Putamen (tissue), 1 donor: Measurements from ENCODE around the gene TNFRSF8.

Source experiments
- DNase-seq: peaks from one replicate; pipeline ENCODE4 v3.0.0-alpha.2; 2016; ENCODE audit warnings: low spot score

TNFRSF8 gene

DNA sequence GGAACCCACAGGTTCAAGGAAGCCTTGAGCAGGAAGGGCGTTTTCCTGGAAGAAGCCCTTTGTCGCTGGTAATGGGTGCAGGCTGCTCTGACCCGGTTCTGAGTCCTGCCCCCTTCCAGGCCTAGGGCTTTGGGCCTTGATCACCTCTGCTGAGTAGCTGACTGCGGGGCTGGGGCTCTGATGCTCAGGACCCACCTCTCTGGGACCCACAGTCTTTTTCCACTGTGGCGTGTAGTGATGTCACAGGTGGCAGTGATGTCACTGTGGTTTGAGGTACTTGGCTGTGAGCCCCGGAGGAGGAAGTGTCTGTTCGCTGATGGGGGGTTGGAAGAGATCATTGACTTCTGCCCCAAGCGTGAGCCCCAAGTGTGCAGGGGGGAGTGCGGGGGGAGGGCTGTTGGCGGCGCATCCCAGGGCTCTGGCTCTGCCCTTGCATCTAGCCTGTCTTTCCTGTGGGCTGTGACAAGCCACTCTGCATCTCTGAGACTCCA lies 110.6 kb downstream of the TNFRSF8 start:
- DNase-seq = no peak

DNA sequence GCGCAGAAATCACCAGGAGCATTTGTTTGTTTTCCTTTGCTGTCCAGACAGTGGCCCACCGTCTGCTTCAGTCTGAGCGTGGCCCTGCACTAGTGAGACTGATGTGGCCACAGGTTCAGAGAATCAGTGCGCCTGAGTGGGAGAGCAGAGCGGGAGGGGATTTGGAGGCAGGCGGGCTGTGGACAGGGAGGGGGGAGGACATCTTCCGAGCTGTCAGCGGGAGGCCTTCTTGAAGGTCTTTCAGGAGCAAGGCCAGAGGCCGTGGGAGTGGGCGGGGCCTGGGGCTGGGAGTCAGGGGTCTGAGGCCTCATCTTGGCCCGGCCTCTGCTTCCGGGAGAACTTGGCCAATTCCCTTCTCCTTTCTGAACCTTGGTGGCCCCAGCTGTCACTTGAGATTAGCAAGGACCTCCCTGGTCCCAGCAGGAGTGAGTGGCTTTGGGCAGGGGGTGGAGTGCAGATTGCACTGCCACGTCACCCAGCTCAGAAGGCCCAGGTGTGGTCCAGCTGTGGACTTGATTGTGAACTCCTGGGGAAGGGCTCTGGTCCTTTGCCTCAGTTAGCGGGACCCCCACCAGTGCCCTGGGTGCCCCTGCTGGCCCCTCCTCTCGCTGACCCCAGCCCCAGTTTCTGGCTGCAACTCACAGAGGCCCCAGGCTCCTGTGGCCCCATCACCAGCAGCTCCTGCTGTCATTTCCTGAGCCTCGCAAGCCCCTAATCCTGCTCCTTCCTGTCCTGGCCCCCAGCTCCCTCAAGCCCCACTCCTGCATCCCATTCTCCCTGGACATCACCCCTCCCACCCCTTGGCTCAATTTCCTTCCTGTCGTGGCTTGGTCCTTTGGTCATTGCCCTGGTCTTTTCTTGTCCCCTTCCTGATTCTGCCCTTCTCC lies 112.1 kb downstream of the TNFRSF8 start:
- DNase-seq = no peak

DNA sequence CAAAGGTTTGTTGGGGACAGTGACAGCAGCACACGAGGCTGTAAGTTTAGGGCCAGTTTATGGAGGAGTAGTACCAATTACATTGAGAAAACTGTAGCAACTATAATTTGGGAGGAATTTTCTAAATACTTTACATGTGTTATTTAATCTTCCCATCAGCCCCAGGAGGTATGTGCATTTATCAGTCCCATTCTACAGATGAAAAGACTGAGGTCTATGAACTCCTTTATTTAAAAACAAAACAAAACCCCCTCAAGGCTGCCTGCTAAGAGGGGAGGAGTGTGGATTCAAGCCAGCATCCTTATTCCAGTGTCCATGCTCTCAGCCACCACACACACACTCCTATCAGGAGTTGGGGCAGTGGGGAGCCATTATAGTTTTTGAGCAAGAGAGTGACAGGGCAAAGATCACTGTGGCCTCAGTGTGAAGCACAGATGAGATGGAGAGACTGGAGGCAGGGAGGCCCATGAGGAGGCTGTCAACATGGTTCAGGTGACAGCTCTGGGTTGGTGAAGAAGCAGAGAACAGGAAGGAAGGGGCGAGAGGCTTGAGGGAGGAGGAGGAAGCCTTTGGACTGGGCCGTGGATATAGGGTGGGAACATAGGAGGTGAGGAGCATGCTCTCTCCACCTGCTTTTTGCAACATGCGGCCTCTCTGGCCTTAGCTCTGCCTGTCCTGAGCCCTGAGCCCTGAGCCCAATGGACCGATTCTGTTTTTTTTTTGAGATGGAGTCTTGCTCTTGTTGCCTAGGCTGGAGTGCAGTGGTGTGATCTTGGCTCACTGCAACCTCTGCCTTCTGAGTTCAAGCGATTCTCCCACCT lies 113.4 kb downstream of the TNFRSF8 start:
- DNase-seq = no peak

DNA sequence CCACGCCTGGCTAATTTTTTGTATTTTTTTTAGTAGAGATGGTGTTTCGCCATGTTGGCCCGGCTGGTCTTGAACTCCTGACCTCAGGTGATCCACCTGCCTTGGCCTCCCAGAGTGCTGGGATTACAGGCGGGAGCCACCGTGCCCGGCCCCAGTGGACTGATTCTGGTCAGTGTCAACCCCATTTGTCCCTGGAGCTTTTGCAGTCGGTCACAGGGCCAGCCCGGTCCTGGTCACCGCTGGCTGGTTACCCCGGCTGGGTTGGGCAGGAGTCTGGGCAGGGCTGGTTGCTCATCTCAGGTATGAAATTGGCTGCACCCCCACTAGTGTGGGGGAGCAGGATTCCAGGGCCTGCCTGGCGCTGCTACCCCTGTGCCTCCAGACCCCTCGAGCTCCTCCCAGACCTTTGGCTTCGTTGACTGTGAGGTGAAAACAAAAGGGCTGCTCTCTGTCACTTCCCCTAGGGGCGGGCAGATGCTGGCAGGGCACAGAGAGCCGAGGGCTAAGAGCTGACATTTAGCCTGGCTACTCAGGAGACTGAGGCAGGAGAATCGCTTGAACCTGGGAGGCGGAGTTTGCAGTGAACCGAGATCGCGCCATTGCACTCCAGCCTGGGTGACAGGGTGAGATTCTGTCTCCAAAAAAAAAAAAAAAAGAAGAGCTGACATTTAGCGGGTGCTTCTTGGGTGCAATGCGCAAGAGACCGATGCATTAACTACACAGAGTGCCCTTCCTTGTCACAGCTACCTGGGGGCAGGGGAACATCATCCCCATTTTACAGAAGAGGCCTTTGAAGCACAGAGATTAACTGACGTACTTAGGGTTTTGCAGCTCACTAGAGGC lies 114.3 kb downstream of the TNFRSF8 start:
- no peak for DNase-seq

DNA sequence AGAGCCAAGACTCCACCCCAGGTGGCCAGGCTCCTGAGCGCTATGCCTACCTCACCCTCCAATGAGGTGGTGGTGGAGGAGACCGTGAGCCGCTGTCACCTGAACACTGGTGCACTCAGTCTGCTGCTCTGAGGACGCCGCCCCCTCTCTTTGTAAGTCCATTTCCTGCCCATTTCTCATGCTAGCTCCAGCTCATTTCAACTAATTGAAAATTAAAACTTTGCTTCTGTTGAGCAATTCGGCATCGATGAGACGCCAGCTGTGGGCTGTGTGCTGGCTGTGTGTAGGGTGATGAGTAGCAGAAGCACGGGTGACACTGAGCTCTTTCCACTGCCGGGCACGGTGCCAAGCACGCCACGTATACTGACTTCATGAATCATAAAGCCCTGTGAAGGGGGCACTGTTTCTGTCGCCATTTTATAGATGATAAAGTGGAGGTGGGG lies 114.9 kb downstream of the TNFRSF8 start:
- peak; percentile 42 for DNase-seq

DNA sequence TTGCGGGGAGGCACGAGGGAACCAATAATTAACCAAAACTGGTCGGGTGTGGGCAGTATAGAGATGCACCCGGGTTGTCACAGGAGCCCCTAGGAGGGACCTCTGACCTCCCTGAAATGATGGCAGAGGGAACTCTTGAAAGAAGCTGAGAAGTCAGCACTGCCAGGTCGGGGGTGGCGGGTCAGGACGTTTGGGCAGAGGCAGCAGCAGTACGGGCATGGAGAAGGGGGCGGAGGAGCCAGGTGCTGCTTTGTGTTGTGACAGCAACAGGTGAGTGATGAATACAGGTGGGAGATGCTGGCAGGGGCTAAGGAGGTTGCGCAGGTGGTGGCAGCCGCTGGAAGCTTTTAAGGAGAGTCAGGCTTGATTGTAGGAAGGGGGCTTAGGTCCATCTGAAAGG lies 115.4 kb downstream of the TNFRSF8 start:
- DNase-seq = no peak

DNA sequence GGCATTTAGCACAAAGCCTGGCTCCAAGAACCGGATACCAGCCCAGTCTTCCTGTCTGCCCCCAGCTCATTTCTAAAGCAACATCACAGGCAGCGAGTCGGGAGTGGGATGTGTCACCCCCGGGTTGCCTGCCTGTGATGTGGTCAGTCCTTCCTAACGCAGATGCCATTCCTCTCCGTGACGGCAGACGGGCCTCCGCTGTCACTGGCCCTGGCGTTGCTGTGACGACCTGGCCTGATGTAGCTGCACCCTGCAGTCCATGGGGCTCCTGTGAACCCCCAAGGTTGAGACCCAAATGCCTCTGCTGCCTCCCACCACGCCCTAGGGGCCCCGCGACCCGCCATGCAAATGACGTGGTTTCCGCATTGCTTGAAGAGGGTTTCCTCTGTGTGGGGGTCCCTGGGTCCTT lies 116.0 kb downstream of the TNFRSF8 start:
- DNase-seq = no peak

DNA sequence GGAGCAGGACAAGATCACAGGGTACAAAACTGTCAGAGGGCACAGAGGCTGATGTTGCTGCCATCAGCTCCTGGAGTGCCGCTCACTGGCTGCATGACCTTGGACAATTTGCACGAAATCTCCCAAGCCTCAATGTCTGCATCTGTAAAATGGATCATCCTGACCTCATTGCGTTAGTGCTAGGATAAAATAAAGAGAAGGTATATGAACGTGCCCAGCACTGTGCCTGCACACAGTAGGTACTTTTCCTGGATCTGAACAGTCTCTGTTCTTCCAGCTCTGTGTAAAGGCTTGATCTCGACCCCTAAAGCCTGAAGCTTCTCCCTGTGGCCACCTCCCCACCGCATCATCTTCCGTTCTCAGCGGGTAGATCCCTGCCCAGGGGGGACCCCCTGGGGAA lies 116.6 kb downstream of the TNFRSF8 start:
- no peak for DNase-seq

DNA sequence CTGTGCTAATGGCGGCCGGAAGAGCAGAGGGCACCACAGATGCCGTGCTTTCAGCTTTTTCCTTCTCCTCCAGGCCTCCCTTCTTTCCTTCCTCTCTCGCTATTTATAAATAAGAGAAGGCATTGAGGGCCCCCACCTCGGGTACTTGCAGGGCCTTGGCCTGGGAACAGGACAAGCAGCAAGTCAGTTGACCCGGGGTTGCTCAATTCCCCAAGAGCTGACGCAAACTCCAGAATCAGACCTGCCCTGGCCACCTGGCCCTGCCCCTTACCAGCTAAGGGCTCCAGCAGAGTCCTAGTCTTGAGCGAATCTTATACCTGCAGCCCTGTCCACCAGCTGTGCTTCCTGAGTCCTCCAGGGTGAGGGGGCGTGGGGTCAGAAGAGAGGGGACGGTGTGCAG lies 117.2 kb downstream of the TNFRSF8 start:
- DNase-seq = peak; percentile 47

DNA sequence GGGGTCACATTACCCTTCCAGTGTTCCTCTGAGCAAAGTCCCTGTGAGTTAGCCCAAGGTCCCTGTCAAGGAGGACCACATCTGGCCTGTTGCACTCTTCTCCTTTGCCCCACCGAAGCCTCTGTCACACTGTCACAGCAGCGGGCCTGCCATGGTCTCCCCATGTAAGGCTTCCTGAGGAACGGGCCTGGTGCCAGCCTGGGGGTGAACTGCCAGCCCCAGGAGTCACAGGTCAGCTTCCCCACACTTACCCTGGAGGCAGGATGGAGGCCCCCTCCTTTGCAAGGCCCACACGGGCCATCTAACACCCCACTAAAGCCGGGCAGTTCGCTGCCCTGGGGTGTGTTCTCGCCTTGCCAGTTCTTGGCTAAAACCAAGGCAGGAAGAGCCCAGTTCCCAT lies 117.8 kb downstream of the TNFRSF8 start:
- no peak for DNase-seq

DNA sequence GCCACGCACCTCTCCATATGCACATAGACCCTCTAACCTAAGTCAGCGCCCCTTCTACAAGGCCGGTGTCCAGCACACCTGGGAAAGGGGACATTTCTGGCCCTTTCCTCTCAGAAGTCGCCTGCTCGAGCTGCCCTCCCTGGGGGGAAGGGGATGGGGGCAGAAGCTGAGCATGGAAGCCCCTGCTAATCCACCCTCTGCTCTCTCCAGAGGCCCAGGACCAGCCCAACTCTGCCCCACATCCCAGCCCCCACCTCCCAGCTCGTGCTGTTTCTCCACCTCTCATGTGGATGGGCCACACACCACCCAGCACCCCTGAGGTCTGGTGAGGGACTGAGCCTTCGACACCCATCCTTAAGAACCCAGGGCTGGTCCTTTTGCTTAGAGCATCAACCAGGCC lies 118.5 kb downstream of the TNFRSF8 start:
- DNase-seq = no peak

DNA sequence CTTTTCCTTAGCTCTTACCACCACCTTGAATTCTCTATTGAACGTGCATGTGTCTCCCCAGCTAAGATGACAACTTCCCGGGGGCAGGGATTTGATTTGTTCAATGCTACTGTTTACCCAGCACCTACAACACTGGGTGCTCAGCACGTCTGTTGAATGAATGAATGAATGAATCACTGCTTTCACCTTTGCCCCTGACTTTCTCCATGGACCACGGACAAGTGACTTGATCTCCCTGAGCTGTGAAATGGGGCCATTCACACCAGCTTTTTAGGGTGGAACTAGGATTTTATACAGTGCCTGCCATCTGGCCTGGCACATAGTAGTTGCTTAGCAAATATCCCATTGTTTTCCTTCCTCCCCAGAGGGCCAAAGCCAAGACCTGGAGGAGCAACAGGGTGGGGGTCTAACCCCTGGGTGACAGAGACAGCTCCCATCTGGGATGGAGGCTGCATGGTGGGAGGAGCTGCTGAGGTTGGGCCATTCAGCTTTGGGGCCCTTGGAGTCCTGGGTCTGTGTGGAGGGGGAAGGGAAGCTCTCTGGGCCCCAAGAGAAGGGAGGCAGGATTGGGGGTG lies 119.4 kb downstream of the TNFRSF8 start:
- DNase-seq = no peak

DNA sequence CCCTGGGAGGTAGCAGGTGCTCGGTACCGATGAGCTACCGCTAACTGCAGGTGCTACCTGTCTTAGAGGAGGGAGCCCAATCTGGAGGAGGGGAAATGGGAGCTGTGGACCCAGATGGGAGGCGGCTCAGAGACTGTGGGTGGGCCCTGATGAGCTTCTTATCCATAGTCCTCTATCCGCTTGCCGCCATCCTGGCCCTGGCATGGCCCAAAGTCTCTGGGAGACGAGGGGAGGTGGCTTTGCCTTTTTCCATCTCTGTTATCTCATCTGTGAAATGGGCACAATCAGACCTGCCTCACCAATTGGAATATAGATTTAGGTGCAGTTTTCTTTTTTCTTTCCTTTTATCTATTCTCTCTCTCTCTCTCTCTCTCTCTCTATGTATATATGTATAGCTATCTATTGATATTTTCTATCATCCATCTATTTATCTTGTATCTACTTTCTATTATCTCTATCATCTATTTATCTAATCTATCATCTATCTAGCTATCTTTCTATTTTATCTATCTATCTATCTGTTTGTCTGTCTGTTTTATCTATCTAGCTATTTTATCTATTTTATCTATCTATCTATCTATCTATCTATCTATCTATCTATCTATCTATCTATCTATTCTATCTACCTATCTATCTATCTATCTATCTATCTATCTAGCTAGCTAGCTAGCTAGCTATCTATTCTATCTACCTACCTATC lies 120.1 kb downstream of the TNFRSF8 start:
- no peak for DNase-seq

DNA sequence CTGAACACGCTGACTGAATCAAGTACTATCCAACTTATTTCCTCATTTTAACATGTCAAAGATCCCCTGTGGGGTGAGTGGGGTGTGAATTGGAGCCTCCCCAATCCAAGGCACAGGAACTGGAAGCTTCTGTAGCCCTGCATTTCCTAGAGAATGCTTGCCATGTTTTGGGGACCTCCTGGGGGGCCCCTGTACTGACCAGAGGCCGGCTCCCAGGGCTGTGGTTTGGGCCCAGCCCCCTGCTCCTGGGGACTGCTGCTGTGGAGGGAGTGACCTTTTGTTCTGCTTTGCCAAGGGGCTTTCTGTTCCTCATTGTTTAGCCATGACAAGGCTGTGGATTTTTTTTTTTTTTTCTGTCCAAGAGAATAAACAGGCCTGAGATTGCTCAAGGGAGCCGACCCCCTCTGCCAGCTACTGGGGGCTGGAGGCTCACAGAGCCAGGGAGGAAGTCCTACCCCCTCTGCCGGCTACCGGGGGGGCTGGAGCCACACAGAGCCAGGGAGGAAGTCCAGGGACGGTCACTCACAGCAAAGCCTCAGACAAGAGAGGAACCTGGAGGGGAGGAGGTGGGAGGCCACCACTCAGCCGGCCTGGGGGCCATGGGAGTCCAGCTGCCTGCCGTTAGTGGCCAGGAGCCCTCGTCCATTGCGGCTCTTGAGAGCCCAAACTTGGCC lies 121.0 kb downstream of the TNFRSF8 start:
- DNase-seq = peak; percentile 64

DNA sequence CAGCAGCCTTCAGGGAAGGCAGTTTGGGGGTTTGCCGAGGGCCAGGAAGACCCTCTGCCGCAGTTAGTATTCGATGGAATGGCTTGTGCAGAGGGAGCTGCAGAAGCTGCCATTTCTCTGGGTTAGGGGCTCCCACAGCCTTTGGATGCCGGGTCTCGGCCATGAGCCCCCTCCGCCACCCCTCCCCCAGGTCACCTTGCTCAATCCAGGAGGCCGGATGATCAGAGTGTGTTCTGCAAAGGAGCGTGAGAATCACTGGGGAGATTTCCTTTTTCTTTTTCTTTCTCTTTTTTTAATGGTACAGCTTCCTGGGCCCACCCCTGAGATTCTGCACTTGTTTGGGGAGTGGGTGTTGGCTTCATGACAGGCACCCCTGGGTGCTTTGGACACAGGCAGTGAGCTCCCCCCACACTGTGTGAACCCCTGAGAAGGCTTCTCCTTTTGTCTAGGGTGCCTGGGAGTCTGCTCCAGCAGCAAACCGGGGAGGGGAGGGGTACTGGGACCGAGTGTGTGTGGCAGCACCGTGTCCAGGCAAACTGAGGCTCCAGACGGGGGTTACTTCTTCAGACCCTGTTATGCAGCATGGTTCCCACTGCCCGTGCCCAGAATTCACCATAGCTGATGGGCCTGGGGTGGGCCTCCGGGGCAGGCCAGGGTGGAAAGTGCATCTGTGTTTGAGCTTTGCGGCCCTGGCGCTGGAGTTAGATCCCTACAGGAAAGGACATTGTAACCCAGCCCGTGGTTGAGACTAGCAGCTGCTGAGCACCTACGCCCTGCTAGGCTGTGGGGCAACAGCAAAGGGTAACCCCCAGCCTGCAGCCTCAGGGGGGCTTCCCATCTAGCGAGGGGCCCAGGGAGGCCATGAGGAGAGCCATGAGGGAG lies 122.2 kb downstream of the TNFRSF8 start:
- DNase-seq = no peak

DNA sequence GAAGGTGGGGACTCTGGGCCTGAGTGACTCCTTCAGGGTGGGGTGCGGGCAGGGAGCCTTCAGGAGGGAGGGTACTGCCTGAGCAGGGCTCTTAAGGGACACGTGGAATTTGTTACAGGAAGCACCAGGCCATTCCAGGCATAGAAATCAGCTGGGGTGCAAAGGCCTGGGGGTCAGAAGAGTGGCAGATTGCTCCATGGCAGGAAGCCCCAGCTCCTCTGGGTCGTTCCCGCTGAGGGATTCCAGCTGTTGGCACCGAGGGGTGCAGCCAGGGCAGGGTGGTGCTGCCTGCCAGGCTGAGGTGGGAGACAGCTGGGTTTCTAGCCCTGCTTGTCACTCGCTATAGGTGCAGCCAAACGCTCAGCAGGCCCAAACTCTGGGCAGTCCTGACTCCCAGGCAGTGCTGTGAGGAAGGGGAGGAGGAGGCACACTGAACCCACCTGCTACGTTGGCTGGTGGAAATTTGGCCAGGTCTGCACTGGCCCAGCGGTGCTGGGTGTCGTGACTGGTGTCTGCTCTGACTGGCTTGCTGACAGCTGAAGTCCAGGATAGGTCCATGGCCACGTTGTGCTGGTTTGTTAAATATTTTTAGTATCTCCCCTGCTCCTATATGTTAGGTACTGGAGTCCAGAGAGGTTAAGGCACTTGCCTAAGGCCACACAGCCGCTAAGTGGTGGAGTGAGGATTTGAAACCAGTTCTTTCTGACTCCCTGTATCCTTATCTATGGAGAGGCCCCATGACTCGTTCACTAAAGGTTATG lies 123.0 kb downstream of the TNFRSF8 start:
- no peak for DNase-seq

DNA sequence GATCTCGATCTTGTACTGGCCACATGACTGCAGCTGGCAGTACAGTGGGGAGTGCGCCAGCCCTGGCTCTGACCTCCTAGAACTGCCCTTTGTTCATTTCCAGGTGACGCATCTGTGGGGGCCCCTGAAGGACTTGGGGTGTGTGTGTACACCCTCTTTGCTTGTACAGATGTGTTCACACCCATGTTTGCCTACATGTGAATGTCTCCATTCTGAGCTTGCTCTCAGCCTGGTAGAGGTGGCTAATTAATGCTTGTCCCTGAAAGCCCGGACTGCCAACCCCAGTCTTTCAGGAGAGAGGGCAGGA lies 123.5 kb downstream of the TNFRSF8 start:
- no peak for DNase-seq

DNA sequence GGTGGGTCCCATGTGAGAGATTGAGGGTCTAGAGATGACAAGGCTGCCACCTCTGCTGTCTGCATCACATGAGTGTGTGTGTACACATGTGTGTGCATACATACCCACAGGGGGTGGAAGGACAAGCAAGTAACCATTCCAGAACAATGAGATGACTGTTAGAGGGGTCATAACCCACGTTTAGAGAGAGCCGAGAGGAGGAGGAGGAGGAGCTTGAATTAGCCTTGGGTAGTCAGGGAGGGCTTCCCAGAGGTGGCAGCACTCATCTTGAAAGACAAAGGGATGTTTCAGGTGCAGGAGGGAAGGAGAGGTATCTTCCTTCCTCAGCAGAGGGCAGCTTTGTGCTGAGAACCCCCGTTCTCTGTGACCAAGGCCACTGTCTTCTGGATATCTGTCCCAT lies 125.0 kb downstream of the TNFRSF8 start:
- no peak for DNase-seq
